ENCODE data around the gene ZBTB1.

Gene ZBTB1

GRCh38 chr14:64504310-64504896 is at the start of gene ZBTB1:
TSS of gene ZBTB1 (plus strand) at chr14:64504770. CDS start at chr14:64521505, 16,735 bp downstream.
- in situ Hi-C loops (cut with MboI; ENCODE audit: low sequenced_read_pairs) = no loop called here

- in situ Hi-C loops (cut with MboI; ENCODE audit: low sequenced_read_pairs) = no loop called here
These were observed 45.0 kb upstream of the ZBTB1 start for GRCh38 chr14:64459405-64460136.

GRCh38 chr14:64461221-64461620 is 43.3 kb upstream of the ZBTB1 start:
- in situ Hi-C loops (cut with MboI; ENCODE audit: low sequenced_read_pairs) = no loop called here

GRCh38 chr14:64463195-64463594 is 41.4 kb upstream of the ZBTB1 start:
- in situ Hi-C loops (cut with MboI; ENCODE audit: low sequenced_read_pairs) = no loop called here

GRCh38 chr14:64463873-64464272 is 40.7 kb upstream of the ZBTB1 start:
- in situ Hi-C loops (cut with MboI; ENCODE audit: low sequenced_read_pairs) = no loop called here

GRCh38 chr14:64464651-64465050 is 39.9 kb upstream of the ZBTB1 start:
- in situ Hi-C loops (cut with MboI; ENCODE audit: low sequenced_read_pairs) = no loop called here

GRCh38 chr14:64465191-64465822 is 39.3 kb upstream of the ZBTB1 start, which contains the start of gene AKAP5:
TSS of gene AKAP5 (plus strand) at chr14:64465499. CDS start at chr14:64468395, 2,896 bp downstream.
- in situ Hi-C loops (cut with MboI; ENCODE audit: low sequenced_read_pairs) = no loop called here

GRCh38 chr14:64465831-64466554 is 38.6 kb upstream of the ZBTB1 start:
- in situ Hi-C loops (cut with MboI; ENCODE audit: low sequenced_read_pairs) = no loop called here

GRCh38 chr14:64467101-64467500 is 37.5 kb upstream of the ZBTB1 start:
- in situ Hi-C loops (cut with MboI; ENCODE audit: low sequenced_read_pairs) = no loop called here

- in situ Hi-C loops (cut with MboI; ENCODE audit: low sequenced_read_pairs) = no loop called here
These were observed 37.0 kb upstream of the ZBTB1 start for GRCh38 chr14:64467566-64467965.

GRCh38 chr14:64468451-64468850 is 36.1 kb upstream of the ZBTB1 start:
- in situ Hi-C loops (cut with MboI; ENCODE audit: low sequenced_read_pairs) = no loop called here

- in situ Hi-C loops (cut with MboI; ENCODE audit: low sequenced_read_pairs) = no loop called here
These were observed 30.5 kb upstream of the ZBTB1 start for GRCh38 chr14:64474041-64474440.

GRCh38 chr14:64474698-64475097 is 29.9 kb upstream of the ZBTB1 start:
- in situ Hi-C loops (cut with MboI; ENCODE audit: low sequenced_read_pairs) = no loop called here

GRCh38 chr14:64475585-64476273 is 28.8 kb upstream of the ZBTB1 start:
- in situ Hi-C loops (cut with MboI; ENCODE audit: low sequenced_read_pairs) = no loop called here

- in situ Hi-C loops (cut with MboI; ENCODE audit: low sequenced_read_pairs) = no loop called here
These were observed 28.1 kb upstream of the ZBTB1 start for GRCh38 chr14:64476438-64476837.

- in situ Hi-C loops (cut with MboI; ENCODE audit: low sequenced_read_pairs) = no loop called here
These were observed 25.8 kb upstream of the ZBTB1 start for GRCh38 chr14:64478634-64479250.

- in situ Hi-C loops (cut with MboI; ENCODE audit: low sequenced_read_pairs) = no loop called here
These were observed 15.9 kb upstream of the ZBTB1 start for GRCh38 chr14:64488590-64489099.

- in situ Hi-C loops (cut with MboI; ENCODE audit: low sequenced_read_pairs) = no loop called here
These were observed 12.9 kb upstream of the ZBTB1 start for GRCh38 chr14:64491637-64492036.

- in situ Hi-C loops (cut with MboI; ENCODE audit: low sequenced_read_pairs) = no loop called here
These were observed 11.1 kb upstream of the ZBTB1 start for GRCh38 chr14:64493455-64493854.

- in situ Hi-C loops (cut with MboI; ENCODE audit: low sequenced_read_pairs) = no loop called here
These were observed 9.3 kb upstream of the ZBTB1 start for GRCh38 chr14:64495252-64495651.

Measured in HL-60/S4 treated with retinoic acid at 250 ng/mL for 4 days and 3 days (cell line).